HepG2 (cell line): Measurements from ENCODE around the gene PIEZO1. TPM values are rescaled to one million over a fixed set of nuclear protein-coding genes. Genes with fewer than 3 reads are reported as not detected.
A peak's percentile ranks its signal among the peaks of the same experiment; 100 is the strongest.

ENCODE experiments used
- CREB1 ChIP-seq, 2 experiments: fragments of 450-650 bp in 1 of 2; IDR thresholded peaks; 2 replicates each; pipeline ENCODE4 v1.6.1; 2016 to 2017; ENCODE audit warnings: control low read depth in 1 of 2, mild to moderate bottlenecking in 1 of 2, missing compliant biosample characterization in 1 of 2, missing genetic modification characterization in 1 of 2
- FOXK2 ChIP-seq: fragments of 450-650 bp; IDR thresholded peaks from 2 replicates; pipeline ENCODE4 v1.6.1; 2016
- PTBP1 ChIP-seq: fragments of 200-400 bp; formaldehyde crosslinking; IDR thresholded peaks from 2 replicates; pipeline ENCODE4 v1.6.1; 2018; ENCODE audit warnings: low read length, low read depth; ENCODE audit not compliant: poor library complexity, severe bottlenecking
- SIX4 ChIP-seq: sonication (generic); formaldehyde crosslinking; IDR thresholded peaks from 2 replicates; pipeline ENCODE4 v1.4.0; 2020; ENCODE audit warnings: missing genetic modification reagents
- ZFX ChIP-seq: sonication (generic); formaldehyde crosslinking; IDR thresholded peaks from 2 replicates; pipeline ENCODE4 v1.4.0; 2020; ENCODE audit warnings: mild to moderate bottlenecking, low read depth, missing genetic modification reagents, moderate library complexity
- ZNF878 ChIP-seq: sonication (generic); formaldehyde crosslinking; IDR thresholded peaks from 2 replicates; pipeline ENCODE4 v1.8.1; 2023; ENCODE audit warnings: mild to moderate bottlenecking, missing genetic modification reagents, moderate library complexity
- ZSCAN12 ChIP-seq: sonication (generic); formaldehyde crosslinking; IDR thresholded peaks from 2 replicates; pipeline ENCODE4 v1.9.0; 2021; ENCODE audit warnings: mild to moderate bottlenecking, missing genetic modification reagents
- polyA plus RNA-seq, 8 experiments: library from polyadenylated mRNA; depleted of rRNA in 3 of 8; stranded (reverse) in 7 of 8; unstranded in 1 of 8; fragments of >200 nt; fragmentation: Illumina TruSeq in 4 of 8; extraction: Trizol in 4 of 8; gene quantifications; 2 replicates each; pipeline versions ENCODE4 v1.2.1 to v1.2.3, GENCODE V29; 2011 to 2016; ENCODE audit warnings: low read depth in 4 of 8, missing spikeins in 1 of 8, mixed read lengths in 1 of 8; ENCODE audit not compliant: insufficient read depth in 1 of 8
- total RNA-seq, 5 experiments: library from RNA; depleted of rRNA; stranded (reverse); fragments of >200 nt; fragmentation: Illumina TruSeq; extraction: Trizol; gene quantifications; 2 replicates each; pipeline ENCODE4 v1.2.3, GENCODE V29; 2016; ENCODE audit warnings: low read depth in 1 of 5
- TF ChIP-seq, protein P1 (sequence below): sonication (generic); formaldehyde crosslinking; IDR thresholded peaks from 2 replicates; pipeline ENCODE4 v1.9.0; 2021; ENCODE audit warnings: mild to moderate bottlenecking, missing genetic modification reagents
- TF ChIP-seq, protein P2 (sequence below): IDR thresholded peaks from 2 replicates; pipeline ENCODE4 v1.6.1; 2012; ENCODE audit warnings: low read length, improper control_type of control experiment
- TF ChIP-seq, protein P3 (sequence below): sonication (generic); formaldehyde crosslinking; IDR thresholded peaks from 2 replicates; pipeline ENCODE4 v1.4.0; 2020; ENCODE audit warnings: missing genetic modification reagents
- TF ChIP-seq, protein P4 (sequence below): sonication (generic); formaldehyde crosslinking; IDR thresholded peaks from 2 replicates; pipeline ENCODE4 v1.4.0; 2020; ENCODE audit warnings: mild to moderate bottlenecking, missing genetic modification reagents
- TF ChIP-seq, protein P5 (sequence below): sonication (generic); formaldehyde crosslinking; IDR thresholded peaks from 2 replicates; pipeline ENCODE4 v1.8.0; 2023; ENCODE audit warnings: mild to moderate bottlenecking, missing genetic modification reagents

The PIEZO1 gene
- total and polyA plus RNA-seq, 2 of the 13 experiments (the other 11 are each of a cell fraction or from before 2014, with no cell fraction given) = 67.9 to 85.0 TPM

DNA sequence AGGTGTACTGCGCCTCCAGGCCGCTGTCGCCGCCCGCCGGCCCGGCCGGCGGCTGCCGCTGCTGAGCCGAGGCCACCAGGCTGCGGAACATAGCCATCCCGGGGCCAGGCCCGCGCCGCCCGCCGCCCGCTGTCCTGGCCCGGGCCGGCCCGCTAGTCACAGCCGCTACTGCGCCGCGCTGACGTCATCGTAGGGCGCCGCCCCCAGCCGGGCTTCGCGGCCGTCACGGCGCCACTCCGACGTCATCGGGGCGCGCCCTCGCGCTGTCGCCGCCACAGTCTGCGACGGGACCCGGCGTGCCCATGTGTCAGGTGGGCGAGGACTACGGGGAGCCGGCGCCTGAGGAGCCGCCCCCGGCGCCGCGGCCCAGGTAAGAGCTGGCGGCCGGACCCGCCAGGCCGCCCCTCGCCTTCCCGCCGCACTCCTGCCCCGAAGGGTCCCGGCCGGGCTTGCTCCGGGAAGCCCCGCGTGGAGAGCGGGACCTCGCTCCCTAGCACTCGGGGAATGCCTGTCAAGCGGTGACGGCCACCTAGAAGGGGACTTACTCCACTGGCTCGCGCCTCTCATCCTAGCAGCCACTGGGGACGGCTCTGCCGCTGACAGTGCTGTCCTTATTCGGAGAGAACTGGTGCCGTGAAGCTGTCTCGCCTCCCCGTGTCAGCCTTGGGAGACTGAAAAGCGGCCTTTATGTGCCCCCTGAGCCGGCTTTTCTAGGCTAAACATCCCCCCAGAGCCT, 78.6 kb downstream of the PIEZO1 start, which contains the start of the genes CTU2 and RNF166 (continued):
- TF ChIP-seq, protein P1, sequence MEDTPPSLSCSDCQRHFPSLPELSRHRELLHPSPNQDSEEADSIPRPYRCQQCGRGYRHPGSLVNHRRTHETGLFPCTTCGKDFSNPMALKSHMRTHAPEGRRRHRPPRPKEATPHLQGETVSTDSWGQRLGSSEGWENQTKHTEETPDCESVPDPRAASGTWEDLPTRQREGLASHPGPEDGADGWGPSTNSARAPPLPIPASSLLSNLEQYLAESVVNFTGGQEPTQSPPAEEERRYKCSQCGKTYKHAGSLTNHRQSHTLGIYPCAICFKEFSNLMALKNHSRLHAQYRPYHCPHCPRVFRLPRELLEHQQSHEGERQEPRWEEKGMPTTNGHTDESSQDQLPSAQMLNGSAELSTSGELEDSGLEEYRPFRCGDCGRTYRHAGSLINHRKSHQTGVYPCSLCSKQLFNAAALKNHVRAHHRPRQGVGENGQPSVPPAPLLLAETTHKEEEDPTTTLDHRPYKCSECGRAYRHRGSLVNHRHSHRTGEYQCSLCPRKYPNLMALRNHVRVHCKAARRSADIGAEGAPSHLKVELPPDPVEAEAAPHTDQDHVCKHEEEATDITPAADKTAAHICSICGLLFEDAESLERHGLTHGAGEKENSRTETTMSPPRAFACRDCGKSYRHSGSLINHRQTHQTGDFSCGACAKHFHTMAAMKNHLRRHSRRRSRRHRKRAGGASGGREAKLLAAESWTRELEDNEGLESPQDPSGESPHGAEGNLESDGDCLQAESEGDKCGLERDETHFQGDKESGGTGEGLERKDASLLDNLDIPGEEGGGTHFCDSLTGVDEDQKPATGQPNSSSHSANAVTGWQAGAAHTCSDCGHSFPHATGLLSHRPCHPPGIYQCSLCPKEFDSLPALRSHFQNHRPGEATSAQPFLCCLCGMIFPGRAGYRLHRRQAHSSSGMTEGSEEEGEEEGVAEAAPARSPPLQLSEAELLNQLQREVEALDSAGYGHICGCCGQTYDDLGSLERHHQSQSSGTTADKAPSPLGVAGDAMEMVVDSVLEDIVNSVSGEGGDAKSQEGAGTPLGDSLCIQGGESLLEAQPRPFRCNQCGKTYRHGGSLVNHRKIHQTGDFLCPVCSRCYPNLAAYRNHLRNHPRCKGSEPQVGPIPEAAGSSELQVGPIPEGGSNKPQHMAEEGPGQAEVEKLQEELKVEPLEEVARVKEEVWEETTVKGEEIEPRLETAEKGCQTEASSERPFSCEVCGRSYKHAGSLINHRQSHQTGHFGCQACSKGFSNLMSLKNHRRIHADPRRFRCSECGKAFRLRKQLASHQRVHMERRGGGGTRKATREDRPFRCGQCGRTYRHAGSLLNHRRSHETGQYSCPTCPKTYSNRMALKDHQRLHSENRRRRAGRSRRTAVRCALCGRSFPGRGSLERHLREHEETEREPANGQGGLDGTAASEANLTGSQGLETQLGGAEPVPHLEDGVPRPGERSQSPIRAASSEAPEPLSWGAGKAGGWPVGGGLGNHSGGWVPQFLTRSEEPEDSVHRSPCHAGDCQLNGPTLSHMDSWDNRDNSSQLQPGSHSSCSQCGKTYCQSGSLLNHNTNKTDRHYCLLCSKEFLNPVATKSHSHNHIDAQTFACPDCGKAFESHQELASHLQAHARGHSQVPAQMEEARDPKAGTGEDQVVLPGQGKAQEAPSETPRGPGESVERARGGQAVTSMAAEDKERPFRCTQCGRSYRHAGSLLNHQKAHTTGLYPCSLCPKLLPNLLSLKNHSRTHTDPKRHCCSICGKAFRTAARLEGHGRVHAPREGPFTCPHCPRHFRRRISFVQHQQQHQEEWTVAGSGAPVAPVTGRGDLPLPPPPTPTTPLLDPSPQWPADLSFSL (CRISPR knock-in tag) = no peak
- TF ChIP-seq PTBP1 (no peak), ZNF878 (CRISPR knock-in tag) (no peak; the same call in 1 of the 2 replicates), FOXK2 (no peak), ZFX (CRISPR knock-in tag) (peak; percentile 92), SIX4 (CRISPR knock-in tag) (no peak), CREB1 (IDR thresholded peaks at IDR 0.05) (peak; percentile 99), CREB1 (CRISPR knock-in tag; IDR thresholded peaks at IDR 0.05) (peak; percentile 92), ZSCAN12 (no peak; the same call in 1 of the 2 replicates)
- TF ChIP-seq, protein P2, sequence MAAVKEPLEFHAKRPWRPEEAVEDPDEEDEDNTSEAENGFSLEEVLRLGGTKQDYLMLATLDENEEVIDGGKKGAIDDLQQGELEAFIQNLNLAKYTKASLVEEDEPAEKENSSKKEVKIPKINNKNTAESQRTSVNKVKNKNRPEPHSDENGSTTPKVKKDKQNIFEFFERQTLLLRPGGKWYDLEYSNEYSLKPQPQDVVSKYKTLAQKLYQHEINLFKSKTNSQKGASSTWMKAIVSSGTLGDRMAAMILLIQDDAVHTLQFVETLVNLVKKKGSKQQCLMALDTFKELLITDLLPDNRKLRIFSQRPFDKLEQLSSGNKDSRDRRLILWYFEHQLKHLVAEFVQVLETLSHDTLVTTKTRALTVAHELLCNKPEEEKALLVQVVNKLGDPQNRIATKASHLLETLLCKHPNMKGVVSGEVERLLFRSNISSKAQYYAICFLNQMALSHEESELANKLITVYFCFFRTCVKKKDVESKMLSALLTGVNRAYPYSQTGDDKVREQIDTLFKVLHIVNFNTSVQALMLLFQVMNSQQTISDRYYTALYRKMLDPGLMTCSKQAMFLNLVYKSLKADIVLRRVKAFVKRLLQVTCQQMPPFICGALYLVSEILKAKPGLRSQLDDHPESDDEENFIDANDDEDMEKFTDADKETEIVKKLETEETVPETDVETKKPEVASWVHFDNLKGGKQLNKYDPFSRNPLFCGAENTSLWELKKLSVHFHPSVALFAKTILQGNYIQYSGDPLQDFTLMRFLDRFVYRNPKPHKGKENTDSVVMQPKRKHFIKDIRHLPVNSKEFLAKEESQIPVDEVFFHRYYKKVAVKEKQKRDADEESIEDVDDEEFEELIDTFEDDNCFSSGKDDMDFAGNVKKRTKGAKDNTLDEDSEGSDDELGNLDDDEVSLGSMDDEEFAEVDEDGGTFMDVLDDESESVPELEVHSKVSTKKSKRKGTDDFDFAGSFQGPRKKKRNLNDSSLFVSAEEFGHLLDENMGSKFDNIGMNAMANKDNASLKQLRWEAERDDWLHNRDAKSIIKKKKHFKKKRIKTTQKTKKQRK = no peak
- TF ChIP-seq, protein P3, sequence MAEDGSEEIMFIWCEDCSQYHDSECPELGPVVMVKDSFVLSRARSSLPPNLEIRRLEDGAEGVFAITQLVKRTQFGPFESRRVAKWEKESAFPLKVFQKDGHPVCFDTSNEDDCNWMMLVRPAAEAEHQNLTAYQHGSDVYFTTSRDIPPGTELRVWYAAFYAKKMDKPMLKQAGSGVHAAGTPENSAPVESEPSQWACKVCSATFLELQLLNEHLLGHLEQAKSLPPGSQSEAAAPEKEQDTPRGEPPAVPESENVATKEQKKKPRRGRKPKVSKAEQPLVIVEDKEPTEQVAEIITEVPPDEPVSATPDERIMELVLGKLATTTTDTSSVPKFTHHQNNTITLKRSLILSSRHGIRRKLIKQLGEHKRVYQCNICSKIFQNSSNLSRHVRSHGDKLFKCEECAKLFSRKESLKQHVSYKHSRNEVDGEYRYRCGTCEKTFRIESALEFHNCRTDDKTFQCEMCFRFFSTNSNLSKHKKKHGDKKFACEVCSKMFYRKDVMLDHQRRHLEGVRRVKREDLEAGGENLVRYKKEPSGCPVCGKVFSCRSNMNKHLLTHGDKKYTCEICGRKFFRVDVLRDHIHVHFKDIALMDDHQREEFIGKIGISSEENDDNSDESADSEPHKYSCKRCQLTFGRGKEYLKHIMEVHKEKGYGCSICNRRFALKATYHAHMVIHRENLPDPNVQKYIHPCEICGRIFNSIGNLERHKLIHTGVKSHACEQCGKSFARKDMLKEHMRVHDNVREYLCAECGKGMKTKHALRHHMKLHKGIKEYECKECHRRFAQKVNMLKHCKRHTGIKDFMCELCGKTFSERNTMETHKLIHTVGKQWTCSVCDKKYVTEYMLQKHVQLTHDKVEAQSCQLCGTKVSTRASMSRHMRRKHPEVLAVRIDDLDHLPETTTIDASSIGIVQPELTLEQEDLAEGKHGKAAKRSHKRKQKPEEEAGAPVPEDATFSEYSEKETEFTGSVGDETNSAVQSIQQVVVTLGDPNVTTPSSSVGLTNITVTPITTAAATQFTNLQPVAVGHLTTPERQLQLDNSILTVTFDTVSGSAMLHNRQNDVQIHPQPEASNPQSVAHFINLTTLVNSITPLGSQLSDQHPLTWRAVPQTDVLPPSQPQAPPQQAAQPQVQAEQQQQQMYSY (CRISPR knock-in tag) = no peak
- TF ChIP-seq, protein P4, sequence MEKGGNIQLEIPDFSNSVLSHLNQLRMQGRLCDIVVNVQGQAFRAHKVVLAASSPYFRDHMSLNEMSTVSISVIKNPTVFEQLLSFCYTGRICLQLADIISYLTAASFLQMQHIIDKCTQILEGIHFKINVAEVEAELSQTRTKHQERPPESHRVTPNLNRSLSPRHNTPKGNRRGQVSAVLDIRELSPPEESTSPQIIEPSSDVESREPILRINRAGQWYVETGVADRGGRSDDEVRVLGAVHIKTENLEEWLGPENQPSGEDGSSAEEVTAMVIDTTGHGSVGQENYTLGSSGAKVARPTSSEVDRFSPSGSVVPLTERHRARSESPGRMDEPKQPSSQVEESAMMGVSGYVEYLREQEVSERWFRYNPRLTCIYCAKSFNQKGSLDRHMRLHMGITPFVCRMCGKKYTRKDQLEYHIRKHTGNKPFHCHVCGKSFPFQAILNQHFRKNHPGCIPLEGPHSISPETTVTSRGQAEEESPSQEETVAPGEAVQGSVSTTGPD (CRISPR knock-in tag) = no peak
- TF ChIP-seq, protein P5, sequence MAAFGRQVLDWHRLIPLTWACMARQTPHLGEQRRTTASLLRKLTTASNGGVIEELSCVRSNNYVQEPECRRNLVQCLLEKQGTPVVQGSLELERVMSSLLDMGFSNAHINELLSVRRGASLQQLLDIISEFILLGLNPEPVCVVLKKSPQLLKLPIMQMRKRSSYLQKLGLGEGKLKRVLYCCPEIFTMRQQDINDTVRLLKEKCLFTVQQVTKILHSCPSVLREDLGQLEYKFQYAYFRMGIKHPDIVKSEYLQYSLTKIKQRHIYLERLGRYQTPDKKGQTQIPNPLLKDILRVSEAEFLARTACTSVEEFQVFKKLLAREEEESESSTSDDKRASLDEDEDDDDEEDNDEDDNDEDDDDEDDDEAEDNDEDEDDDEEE (CRISPR knock-in tag) = no peak
